GM19240 (cell line): ENCODE measurements around the gene DNAI1.

Source experiments
- DNase-seq: peaks from one replicate; pipeline ENCODE4 v3.0.0; 2011; ENCODE audit warnings: low spot score; ENCODE audit not compliant: insufficient read length

Gene DNAI1

DNA sequence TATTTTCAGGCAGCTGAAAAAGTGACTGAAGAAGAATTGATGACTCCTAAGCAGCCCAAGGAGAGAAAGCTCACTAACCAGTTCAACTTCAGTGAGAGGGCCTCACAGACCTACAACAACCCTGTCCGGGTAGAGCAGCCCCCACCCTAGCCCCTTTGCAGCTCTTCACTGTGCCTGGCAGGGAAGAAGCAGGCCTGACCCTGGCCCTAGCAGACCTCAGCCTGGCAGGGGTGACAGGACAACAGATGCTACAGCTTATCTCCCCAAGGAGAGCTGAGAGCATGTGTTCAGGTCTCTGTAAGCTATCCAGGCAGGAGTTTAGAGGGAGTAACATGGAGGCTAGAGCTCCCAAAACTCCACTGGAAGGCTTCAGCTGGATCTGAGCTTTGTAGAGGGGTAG is 31.8 kb downstream of the DNAI1 start:
- DNase-seq: no peak

DNA sequence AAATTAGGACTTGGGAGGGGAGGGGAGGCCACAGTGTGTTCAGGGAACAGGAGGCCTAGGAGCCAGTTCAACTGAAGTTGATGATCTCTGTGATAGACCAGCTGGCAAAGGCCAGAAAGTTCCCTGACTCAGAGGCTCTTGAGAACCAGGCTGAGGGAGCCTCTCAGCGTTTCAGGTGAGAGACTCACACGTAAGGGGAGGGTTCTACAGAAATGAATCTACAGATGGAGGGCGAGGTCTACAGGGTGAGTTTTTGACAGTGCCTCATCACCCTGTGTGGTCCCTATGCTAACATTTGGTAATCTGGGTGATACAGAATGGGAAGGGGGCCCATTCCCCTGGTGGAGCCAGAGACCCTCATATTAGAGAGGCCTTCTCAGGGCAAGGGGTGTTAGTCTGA is 32.2 kb downstream of the DNAI1 start:
- no peak for DNase-seq

DNA sequence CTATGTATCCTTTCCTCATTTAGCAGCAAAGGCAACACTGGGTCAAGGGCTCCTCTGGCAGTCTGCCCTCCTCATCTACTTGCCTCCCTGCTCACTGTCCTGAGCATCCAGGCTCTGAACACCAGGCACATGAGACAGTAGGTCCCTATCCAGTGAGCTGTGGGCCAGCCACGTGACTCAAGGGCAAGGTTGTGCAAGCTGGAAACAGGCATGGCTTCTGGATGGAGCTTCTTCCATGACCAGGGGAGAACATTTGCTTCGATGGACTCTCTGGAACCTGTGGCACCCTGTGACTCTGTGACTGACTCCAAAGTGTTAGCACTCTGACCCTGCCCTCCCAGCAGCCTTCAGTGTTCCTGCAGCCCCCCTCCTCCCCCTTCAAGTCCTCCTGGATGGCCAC is 33.0 kb downstream of the DNAI1 start:
- no peak for DNase-seq

DNA sequence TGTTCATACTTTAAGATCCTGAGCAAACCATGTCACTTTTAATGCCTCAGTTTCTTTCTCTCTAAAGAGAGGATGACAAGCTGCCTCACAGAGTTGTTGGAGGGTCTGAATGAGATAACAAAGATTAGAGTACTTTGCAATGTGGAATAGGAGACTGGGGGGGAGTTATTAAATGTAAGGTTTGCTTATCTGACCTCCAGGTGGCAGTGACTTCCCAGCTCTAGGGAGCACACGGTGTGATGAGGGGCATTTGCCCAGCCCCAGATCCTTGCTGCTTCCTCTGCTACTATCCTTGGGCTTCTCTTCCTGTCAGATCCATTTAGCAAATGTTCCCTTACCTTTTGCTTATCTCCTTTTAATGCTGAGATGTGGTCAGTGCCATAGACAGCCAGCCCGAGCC is 33.4 kb downstream of the DNAI1 start:
- DNase-seq: no peak

DNA sequence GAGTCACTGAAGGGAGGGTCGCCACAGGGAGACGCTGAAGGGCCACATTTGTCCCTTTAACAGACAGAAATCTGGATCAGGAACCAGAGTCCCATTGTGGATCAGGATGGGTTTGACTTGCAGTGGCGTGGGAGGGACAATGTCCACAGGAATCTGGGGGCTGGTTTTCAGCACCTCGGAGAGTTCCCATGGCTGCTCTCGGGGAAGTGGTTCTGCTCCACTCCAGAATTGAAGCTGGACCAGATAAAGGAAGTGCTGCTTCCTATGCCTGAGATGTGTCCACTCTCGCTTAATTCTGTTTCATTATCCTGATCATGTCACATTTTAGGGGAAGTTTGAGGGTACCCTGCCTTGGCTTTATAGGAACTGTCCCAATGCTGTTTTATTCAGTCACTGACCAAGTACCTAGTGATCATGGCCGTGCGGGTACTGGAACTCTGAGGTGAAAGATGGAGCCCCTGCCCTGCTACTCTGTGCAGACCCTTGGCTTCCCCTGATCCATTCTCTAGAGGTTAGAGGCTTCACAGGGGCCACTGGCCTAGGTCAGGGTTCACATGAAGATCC is 35.4 kb downstream of the DNAI1 start:
- no peak for DNase-seq

DNA sequence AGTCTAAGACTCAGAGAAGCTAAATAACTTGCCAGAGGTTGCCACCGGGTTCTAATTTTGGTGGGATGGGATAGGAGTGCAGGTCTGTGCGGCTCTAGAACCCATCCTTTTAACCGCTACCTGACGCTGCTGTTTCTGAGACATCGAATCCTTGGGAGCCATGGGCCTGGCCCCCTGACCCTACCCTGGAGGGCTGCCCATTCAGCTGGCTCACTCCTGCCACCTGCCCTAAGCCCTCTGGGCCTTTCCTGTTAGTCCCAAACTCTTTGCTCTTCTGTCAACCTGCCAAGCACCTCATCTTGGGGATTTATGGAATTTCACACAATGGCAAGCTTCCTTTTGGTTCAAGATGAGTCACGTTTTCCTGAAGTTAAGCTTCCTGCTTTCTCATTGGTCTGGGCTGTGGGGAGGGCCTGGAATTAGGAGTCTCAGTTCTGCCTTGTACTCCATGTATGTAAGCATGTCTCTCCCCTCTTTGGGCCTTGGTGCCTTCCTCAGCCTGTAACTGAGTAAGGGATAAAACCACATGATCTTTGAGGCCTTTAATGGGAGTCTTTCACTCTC is 37.6 kb downstream of the DNAI1 start:
- DNase-seq: no peak

DNA sequence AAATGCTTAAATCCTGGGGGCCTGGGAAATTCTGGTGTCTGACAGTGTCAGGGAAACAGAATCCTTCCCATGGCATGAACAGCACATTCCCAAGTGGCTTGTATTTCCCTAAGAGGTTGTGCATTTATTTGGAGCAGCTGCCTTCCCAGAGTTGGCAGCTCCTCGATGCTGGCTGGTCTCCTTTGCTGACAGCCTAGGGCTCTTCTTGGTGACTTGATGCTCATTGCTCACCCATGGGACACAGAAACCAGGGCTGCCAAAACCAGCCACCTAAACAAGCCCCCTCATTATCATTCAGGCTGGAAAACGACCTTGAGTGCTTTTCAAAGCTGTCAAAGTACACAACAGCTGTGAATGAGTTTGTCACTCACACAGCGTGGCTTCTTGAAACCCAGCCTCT is 39.9 kb downstream of the DNAI1 start:
- no peak for DNase-seq

DNA sequence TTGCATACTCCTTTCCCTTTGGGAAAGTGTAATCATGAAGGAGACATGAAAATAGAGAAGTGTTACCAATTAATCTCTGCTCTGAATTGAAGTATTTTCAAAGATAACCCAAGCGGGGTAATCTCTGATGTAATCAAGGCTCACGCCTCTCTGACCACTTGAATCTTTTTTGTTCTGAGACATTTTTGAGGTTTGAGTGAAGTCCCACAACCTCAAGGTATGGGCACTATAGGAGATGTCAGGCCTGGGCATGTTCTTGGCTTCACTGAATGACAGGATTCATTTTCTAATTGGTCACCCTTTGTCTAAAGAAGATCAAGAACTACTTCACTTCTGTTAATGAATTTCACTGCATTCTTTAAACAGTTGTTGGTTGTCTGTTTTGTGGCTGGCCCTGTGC is 40.5 kb downstream of the DNAI1 start:
- DNase-seq: no peak

DNA sequence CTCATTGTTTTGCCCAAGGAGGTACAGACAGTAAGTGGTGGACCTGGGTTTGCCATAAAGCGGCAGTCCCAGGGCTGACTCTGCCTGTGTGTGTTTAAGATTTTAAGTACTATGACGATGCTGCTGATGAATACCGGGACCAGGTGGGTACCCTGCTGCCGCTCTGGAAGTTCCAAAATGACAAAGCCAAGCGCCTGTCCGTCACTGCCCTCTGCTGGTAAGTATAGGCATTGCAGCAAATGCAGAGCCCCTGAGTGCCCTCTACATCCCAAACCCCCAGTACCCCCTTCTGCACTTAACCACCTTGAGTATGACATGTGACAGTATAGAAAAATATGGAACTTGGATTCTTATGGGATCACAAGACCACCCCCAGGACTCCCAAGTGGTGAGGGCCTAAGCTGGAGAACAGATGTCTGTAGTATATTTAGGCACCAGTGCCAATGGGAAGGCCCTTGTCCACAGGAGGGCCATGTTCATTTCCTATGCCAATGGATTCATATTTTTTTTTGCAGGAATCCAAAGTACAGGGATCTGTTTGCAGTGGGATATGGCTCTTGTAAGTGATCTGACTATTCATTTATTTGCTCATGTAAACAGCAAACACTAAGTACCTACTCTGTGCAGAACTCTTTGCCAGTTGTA is 42.1 kb downstream of the DNAI1 start:
- peak; percentile 66 for DNase-seq

DNA sequence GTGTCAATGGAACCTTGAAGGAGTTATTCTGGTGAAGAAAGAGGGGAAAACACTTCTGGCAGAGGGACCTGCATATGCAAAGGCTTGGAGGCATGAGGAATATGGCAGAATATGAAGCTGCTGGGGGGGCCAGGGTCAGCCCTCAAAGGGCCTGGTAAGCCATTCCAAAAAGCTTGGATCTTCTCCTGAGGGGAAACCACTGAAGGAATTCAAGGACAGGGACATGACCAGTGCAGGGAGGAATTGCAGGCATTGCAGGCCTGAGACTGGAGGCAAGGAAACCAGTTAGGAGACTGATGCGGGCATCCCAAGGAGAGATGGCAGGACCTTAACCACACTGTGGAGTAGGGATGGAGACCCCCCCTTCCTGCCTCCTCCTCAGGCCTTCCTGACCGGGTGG is 42.8 kb downstream of the DNAI1 start:
- no peak for DNase-seq

DNA sequence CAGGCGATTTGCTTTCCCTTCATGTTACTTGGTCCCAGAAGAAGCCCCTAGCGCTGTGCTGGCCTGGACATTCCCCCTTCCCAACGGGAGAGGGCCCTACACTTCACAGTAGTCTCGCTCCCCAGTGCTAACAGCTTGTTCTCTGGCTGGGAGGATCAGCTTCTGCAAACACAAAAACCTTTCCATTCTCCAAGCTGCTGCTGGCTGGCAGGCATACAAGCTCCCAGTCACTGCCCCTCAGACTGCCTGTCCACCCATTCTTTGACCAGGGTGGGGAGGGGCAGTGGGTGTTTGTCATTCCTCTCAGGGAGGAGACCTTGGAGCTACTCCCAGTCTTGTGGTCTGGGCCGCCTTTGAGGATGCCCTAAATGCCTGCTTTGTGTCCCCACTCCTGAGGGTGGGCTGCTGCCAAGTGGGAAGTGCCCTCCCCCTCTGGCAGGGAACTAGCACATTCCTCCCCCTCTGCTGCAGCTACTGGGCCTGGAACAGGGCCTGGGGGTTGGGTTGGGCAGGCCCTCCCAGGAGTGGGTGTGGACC is 43.4 kb downstream of the DNAI1 start:
- no peak for DNase-seq

DNA sequence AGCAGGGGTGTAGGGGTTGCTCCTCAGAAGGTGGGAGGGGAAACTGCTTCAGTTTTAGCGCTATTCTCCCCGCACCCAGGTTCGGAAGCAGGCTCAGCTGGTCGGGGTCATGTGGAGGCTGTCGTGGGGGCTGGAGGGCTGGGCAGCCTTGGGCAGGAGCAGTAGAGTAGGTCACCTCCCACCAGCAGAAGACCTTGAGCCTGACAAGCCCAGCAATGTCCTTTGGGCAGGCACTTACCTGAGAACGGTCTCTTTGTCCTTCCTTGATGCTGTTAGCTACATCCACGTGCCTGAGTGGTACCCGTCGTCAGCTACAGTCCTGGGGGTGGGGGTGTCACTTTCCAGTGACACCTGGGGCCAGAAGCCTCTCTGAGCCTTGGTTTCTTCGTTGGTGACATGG is 43.9 kb downstream of the DNAI1 start:
- DNase-seq: no peak

DNA sequence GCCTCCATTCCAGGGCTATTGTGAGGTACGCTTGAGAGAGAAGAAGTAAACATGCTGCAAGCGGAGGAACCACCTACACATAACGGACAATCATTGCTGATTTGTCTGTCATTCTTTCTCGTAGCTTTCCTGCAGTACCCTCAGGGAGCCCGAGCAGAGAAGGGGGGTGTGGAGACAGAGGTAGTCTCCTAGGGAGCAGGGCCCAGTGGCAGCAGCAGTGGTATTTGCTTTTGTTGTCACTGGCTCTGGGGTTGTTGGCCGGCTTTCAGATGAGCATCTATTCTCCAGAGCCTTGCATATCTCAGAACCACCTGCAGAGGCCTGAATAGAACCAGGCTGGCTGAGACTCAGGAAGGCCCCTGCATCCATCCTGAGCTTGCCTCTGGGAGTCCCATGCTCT is 44.3 kb downstream of the DNAI1 start:
- DNase-seq: no peak

DNA sequence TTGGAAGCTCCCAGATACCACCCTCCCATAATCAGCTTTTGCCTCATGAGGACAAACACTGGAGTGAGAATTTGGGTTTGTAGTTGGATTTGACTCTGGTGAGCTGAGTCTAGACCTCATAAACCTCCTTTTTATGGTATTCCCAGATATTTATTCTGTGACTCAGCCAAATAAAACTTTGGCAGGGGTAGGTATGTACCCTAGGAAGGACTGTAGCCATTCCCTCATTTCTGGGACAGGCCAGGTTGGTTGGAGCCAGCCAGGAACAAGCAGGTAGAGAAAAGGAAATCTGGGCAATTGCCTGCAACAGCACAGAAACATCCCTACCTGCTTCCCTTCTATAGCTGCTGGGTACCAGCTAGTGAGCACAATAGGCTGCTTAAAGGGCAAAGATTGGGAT is 44.8 kb downstream of the DNAI1 start:
- no peak for DNase-seq

DNA sequence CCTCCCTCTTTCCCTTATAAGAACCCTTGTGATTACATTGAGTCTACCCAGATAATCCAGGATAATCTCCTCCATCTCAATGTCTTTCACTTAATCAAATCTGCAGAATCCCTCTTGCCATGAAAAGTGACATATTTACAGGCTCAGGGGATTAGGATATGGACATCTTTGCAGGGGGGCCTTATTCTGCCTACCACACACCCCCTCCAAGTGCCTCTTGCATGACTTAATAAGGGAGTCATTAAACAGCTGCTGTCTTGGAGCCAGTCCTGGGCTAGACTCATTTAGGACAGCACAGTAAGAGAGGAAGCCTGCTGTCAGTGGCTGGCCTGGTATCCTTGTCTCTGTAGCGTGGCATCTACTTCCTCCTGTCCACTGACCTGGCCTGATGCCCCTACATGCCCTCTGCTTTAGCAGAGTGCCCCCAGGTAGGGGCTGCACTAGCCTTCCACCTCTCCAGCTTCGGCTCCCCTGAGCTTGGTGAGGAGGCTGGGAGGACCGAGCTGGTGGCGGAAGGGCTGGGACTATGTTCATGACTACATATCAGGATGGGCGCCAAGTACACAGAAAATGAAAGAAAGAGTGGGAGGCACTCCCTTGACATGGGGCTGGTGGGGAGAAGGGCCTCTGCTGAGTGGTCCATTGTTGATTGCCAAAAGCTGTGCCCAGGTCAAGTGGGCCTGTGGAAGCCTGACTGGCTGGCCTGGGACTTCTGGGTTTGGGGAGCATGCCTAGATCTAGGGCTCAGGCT is 46.9 kb downstream of the DNAI1 start:
- DNase-seq: no peak

DNA sequence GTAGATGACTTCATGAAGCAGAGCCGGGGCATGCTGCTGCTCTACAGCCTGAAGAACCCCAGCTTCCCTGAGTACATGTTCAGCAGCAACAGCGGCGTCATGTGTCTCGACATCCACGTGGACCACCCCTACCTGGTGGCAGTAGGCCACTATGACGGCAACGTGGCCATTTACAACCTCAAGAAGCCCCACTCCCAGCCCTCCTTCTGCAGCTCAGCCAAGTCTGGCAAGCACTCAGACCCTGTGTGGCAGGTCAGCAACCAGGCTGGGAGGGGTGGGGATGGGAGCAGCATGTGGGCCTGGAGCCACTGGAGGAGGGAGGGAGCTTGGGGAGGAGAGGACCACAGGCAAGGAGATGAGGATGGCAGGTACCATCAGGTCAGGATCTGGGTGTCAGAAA is 48.0 kb downstream of the DNAI1 start:
- no peak for DNase-seq

DNA sequence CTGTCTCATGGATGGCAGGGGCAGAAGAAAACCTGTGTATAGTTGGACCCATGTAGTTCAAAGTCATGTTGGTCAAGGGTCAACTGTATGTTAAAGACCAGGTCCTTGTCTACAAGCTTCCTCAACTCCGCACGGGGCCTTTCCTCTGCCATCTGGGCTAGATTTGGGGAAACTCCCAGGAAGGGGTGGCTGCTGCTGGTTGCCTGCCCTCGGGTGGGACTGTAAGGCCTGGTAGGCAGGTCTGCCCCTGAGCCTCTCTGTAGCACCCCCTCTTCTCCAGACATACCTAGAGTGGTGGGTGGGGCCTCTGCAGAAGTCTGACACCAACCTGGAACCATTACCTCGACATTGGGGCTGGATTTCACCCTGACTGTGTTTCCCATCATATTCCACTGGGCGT is 49.0 kb downstream of the DNAI1 start:
- DNase-seq: no peak

DNA sequence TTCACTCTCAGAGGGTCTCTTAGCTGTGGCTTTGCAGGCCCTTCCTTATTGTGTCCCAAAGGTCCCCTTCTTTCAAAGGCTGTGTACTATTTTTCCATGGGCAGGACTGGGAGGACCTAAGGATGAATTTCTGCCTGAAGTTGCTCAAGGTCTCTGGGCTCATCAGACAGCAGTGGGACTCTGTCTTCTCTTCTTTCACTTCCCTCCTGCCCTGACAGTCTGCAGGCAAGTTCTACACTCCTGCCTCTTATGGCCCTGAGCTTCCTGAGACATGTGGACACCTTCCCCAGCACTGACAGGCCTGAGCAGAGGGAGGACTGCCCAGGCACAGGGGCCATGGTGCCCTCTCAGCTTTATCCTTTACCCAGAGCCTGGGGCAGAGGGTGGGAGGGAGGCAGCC is 49.4 kb downstream of the DNAI1 start:
- no peak for DNase-seq

DNA sequence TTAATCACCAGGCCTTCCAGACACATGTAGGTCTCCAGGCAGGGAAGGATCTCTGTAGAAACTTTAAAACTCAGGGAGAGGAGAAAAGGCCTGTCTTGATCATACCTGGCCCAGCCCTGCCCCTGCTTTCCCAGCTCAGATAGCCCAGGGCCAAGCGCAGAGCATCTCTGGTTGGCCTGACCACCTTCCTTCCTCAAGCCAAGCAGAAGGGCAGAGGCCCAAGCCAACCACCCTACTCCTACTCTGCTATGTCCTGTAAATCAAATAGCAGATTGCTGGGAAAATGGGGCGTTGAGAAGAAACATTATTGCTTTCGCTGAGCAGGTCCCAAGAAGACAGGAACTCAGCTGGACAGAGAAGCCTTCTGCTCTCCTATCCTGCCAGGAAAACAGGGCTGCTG is 49.9 kb downstream of the DNAI1 start:
- DNase-seq: no peak

DNA sequence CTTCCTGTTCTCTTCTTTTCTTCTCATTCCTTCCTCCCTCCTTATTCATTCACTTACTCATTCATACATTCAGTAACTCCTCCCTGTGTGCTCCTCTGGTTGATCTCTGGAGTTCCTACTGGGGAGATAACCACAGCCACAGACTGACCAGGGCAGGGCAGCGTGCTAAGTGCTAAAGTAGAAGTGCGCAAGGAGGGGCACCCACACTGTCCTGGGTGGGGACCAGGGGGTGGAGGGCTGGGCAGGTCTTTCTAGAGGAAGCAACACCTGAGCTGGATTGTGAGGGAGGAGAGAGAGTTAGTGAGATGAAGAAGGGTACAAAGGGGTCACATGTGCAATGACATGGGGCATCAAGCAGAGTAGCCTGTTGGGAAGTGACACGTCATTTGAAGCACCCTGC is 50.3 kb downstream of the DNAI1 start:
- DNase-seq: no peak

DNA sequence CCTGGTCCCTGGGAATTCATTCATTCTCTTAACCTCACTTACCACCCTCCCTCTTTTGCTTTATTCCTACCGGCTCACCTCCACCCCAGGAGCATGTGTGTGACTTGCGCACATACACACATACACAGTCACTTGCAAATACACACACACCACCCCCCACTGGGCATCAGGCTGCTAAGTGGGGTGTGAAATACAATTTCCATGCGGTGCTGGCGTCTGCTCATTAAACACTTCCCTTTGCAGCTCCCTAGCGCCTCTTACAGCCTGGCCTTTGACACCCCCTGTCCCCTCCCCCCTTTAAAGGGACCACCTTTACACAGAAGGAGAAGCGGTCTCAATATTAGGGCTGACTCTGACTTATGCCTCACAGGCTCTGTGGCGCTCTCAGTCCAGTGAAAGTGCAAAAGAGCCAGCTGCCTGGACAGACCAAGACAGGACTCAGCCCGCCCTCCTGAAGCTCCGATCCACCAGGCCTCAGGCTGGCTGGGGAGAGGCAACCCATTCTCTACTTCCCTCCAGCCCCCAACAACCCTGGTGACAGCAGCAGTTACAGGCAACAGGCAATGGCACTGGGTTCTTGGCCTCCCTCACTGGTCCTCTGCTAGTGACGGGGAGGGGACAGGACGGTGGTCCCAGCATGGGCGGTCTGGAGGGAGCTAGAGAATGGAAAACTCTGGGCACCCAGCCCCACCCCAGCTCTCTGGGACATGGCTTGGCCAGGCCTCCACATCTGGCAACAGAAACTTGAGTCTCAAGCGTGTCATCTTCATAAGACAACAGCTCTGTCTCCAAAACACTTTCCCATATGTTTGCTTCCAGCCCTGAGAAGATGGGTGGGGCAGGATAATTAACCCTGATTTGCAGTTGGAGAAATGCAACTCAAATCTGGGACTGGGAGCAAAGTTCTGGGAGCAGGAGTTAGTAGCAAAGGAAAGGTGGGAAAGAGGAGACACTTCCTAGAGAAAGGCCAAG is 52.2 kb downstream of the DNAI1 start:
- DNase-seq: no peak
